Measurements from ENCODE around the gene HSPA1L.
"Not testable (repeated sequence)": the region's sequence is repeated elsewhere in the genome, so short reads cannot be mapped to it uniquely, and the experiment has no call there.

- TF ChIP-seq, protein P1, sequence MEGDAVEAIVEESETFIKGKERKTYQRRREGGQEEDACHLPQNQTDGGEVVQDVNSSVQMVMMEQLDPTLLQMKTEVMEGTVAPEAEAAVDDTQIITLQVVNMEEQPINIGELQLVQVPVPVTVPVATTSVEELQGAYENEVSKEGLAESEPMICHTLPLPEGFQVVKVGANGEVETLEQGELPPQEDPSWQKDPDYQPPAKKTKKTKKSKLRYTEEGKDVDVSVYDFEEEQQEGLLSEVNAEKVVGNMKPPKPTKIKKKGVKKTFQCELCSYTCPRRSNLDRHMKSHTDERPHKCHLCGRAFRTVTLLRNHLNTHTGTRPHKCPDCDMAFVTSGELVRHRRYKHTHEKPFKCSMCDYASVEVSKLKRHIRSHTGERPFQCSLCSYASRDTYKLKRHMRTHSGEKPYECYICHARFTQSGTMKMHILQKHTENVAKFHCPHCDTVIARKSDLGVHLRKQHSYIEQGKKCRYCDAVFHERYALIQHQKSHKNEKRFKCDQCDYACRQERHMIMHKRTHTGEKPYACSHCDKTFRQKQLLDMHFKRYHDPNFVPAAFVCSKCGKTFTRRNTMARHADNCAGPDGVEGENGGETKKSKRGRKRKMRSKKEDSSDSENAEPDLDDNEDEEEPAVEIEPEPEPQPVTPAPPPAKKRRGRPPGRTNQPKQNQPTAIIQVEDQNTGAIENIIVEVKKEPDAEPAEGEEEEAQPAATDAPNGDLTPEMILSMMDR (conservative IDR thresholded peaks at IDR 0.05; ENCODE audit: low read depth, low read length): not testable (repeated sequence)
- not testable (repeated sequence) for TF ChIP-seq EZH2 (IDR thresholded peaks at IDR 0.05; ENCODE audit: borderline replicate concordance, low read depth, low read length, poor library complexity, severe bottlenecking)
Observed at GRCh38 chr6:31857774-31858173, 42.7 kb upstream of the HSPA1L start.
